Endometrium (tissue), 2 donors: ENCODE measurements around the gene PTPN14.

Source experiments
- FAIRE-seq: peaks from 2 replicates; lab custom pipeline; 2012; peaks lifted over from hg19 to GRCh38; lab: Jason Lieb, UNC
- donor health status: control.
- donor health status: control.

Gene PTPN14

GRCh38 chr1:214330715-214331114 lies 220.7 kb downstream of the PTPN14 start:
- no peak for FAIRE-seq

GRCh38 chr1:214330222-214330621 lies 221.2 kb downstream of the PTPN14 start:
- no peak for FAIRE-seq

GRCh38 chr1:214329470-214330220 lies 221.8 kb downstream of the PTPN14 start:
- FAIRE-seq: no peak

- no peak for FAIRE-seq
Measured at GRCh38 chr1:214328770-214329469, 222.5 kb downstream of the PTPN14 start.

GRCh38 chr1:214327514-214327913 lies 223.9 kb downstream of the PTPN14 start:
- no peak for FAIRE-seq

- FAIRE-seq: no peak
Measured at GRCh38 chr1:214326406-214326805, 225.0 kb downstream of the PTPN14 start.

GRCh38 chr1:214324896-214325800 lies 226.3 kb downstream of the PTPN14 start:
- no peak for FAIRE-seq

GRCh38 chr1:214321705-214322453 lies 229.5 kb downstream of the PTPN14 start:
- FAIRE-seq: no peak

- FAIRE-seq: no peak
Measured at GRCh38 chr1:214319938-214320337, 231.5 kb downstream of the PTPN14 start.

GRCh38 chr1:214318956-214319736 lies 232.3 kb downstream of the PTPN14 start:
- FAIRE-seq: no peak

GRCh38 chr1:214318356-214318755 lies 233.0 kb downstream of the PTPN14 start:
- FAIRE-seq: no peak

- no peak for FAIRE-seq
Measured at GRCh38 chr1:214317734-214318133, 233.7 kb downstream of the PTPN14 start.

- FAIRE-seq: no peak
Measured at GRCh38 chr1:214317300-214317699, 234.1 kb downstream of the PTPN14 start.

- FAIRE-seq: no peak
Measured at GRCh38 chr1:214316593-214316992, 234.8 kb downstream of the PTPN14 start.

GRCh38 chr1:214314178-214314843 lies 237.1 kb downstream of the PTPN14 start:
- FAIRE-seq: no peak

GRCh38 chr1:214312530-214313051 lies 238.8 kb downstream of the PTPN14 start:
- FAIRE-seq: no peak

- no peak for FAIRE-seq
Measured at GRCh38 chr1:214310777-214311690, 240.4 kb downstream of the PTPN14 start.

- FAIRE-seq: no peak
Measured at GRCh38 chr1:214310010-214310409, 241.4 kb downstream of the PTPN14 start.

- FAIRE-seq: no peak
Measured at GRCh38 chr1:214306269-214306668, 245.1 kb downstream of the PTPN14 start.
